Stimulated activated CD8-positive, alpha-beta memory T cell treated with anti-CD3 and anti-CD28 coated beads, Interleukin-4, amount 100 ng/mL, for 1 hour (primary cell): ENCODE measurements around the gene ZIM2.

Source experiments
- DNase-seq, 2 donors: peaks; one replicate each; pipeline ENCODE4 v3.0.0-alpha.2; 2020; ENCODE audit warnings: low read depth in 2 of 2, low spot score in 1 of 2

The ZIM2 gene

GRCh38 chr19:56839652-56840450 is 675 bp downstream of the ZIM2 start:
- no peak for DNase-seq

GRCh38 chr19:56838909-56839651 is 1.4 kb downstream of the ZIM2 start:
- DNase-seq: no peak

- no peak for DNase-seq
Observed at GRCh38 chr19:56838024-56838908, 2.3 kb downstream of the ZIM2 start.

- no peak for DNase-seq
Observed at GRCh38 chr19:56837492-56838023, 3.0 kb downstream of the ZIM2 start.

GRCh38 chr19:56837004-56837403 is 3.5 kb downstream of the ZIM2 start:
- DNase-seq: no peak

- no peak for DNase-seq
Observed at GRCh38 chr19:56836059-56836458, 4.5 kb downstream of the ZIM2 start.

- DNase-seq: no peak
Observed at GRCh38 chr19:56835401-56835800, 5.1 kb downstream of the ZIM2 start.

GRCh38 chr19:56834564-56835375 is 5.8 kb downstream of the ZIM2 start:
- no peak for DNase-seq

GRCh38 chr19:56832352-56832928 is 8.1 kb downstream of the ZIM2 start:
- DNase-seq: no peak

GRCh38 chr19:56831255-56831654 is 9.3 kb downstream of the ZIM2 start:
- no peak for DNase-seq

GRCh38 chr19:56829596-56829995 is 10.9 kb downstream of the ZIM2 start:
- DNase-seq: no peak

- DNase-seq: no peak
Observed at GRCh38 chr19:56827708-56828107, 12.8 kb downstream of the ZIM2 start.

GRCh38 chr19:56823956-56824355 is 16.6 kb downstream of the ZIM2 start:
- no peak for DNase-seq

GRCh38 chr19:56823417-56823816 is 17.1 kb downstream of the ZIM2 start:
- DNase-seq: no peak

GRCh38 chr19:56822755-56823154 is 17.8 kb downstream of the ZIM2 start:
- no peak for DNase-seq

GRCh38 chr19:56821675-56822074 is 18.9 kb downstream of the ZIM2 start:
- no peak for DNase-seq

GRCh38 chr19:56821209-56821608 is 19.3 kb downstream of the ZIM2 start:
- no peak for DNase-seq

GRCh38 chr19:56819166-56819565 is 21.4 kb downstream of the ZIM2 start:
- DNase-seq: no peak

- DNase-seq: no peak
Observed at GRCh38 chr19:56814656-56815055, 25.9 kb downstream of the ZIM2 start.

GRCh38 chr19:56813531-56813930 is 27.0 kb downstream of the ZIM2 start:
- no peak for DNase-seq
